Measurements from ENCODE around the gene TNFSF13. TPM values are rescaled to one million over a fixed set of nuclear protein-coding genes. Genes with fewer than 3 reads are reported as not detected.

Gene TNFSF13
- total and polyA plus RNA-seq, 2 of the 4 experiments (the other 2 are of a cell fraction): 1.3 TPM; not detected in 1

GRCh38 chr17:7587420-7588151 is 29.0 kb downstream of the TNFSF13 start:
- WGBS, 2 experiments (ENCODE audit: extremely low coverage in 2 of 2, insufficient read length in 1 of 2): 7% methylated on average over 4 of the region's 12 CpGs; no CpG with 5 or more reads in 1 of the 2 experiments
- peak overlapping the region; percentile 96 for H2AK9ac ChIP-seq (replicated peaks; ENCODE audit: low read depth, low read length, poor library complexity)
- peak overlapping the region; percentile 90 for H3K4ac ChIP-seq (ENCODE audit: low read depth, low read length)
- H2BK20ac ChIP-seq (ENCODE audit: low read depth, low read length): peak overlapping the region; percentile 9; the same call in 1 of the 2 replicates
- DNase-seq: peak; percentile 98
- POLR2A ChIA-PET (ENCODE audit: unreplicated experiment): interaction anchor here (1.4 kb wide), 1 partner anchor 11 kb away, joined by 4 read pairs; no protein-coding TSS in a partner anchor
- H4K20me1 ChIP-seq (ENCODE audit: insufficient read depth, low read length): peaks cover 15% of the 10 kb centered on the region
- BruUV-seq (replicated peaks): no TSS peak
- H3K9me1 ChIP-seq (ENCODE audit: insufficient read depth, low read length): peaks cover 18% of the 10 kb centered on the region
- H3K4me2 ChIP-seq (ENCODE audit: low read depth, low read length): peak overlapping the region; percentile 36
- peak overlapping the region; percentile 35; the same call in 1 of the 2 replicates for H4K5ac ChIP-seq (ENCODE audit: low read depth, low read length)
- H3K4me3 ChIP-seq (ENCODE audit: insufficient read depth, low read depth, low read length): no peak overlapping the region
- H3K27ac ChIP-seq (ENCODE audit: insufficient read depth, low read length): peak overlapping the region; percentile 82
- peaks cover 21 to 77% of the 10 kb centered on the region in 2 experiments for H3K79me1 ChIP-seq (ENCODE audit: low read depth in 1 of 2, low read length in 2 of 2)
- intact Hi-C loops (cut with micrococcal nuclease) (loop anchor here (1.0 to 2.0 kb wide), 2 partner anchors 101 to 307 kb away; partner anchors contain the start of genes SLC2A4 and WRAP53), dilution Hi-C loops (cut with HindIII; ENCODE audit: low sequenced_read_pairs, unreplicated experiment) (no loop called here), in situ Hi-C loops (cut with MboI; ENCODE audit: low sequenced_read_pairs) (no loop called here)
- H4K91ac ChIP-seq (ENCODE audit: insufficient read depth, low read depth, low read length): peak overlapping the region; percentile 71
- H3K14ac ChIP-seq (replicated peaks; ENCODE audit: low read depth, low read length): peak overlapping the region; percentile 78
- peak overlapping the region; percentile 13; the same call in 1 of the 2 replicates for H3K9ac ChIP-seq (ENCODE audit: low read depth, low read length)
- peak overlapping the region; percentile 76 for H2AK5ac ChIP-seq (ENCODE audit: low read depth, low read length)
- peak overlapping the region; percentile 90 for H2BK5ac ChIP-seq (ENCODE audit: low read depth, low read length, poor library complexity, severe bottlenecking)
- peak overlapping the region; percentile 20 to 87; a peak in 3 of 4 replicates for H4K8ac ChIP-seq (ENCODE audit: low read depth in 2 of 2, low read length in 2 of 2)
- TF ChIP-seq CEBPB (IDR thresholded peaks at IDR 0.05; ENCODE audit: low read depth, low read length): no peak
- TF ChIP-seq RCOR1 (IDR thresholded peaks at IDR 0.05; ENCODE audit: insufficient replicate concordance, low read length): peak; percentile 63
- peak; percentile 27; the same call in 1 of the 2 replicates for TF ChIP-seq CTCF (conservative IDR thresholded peaks at IDR 0.05; ENCODE audit: low read depth, low read length)
- no peak for TF ChIP-seq ELK1 (IDR thresholded peaks at IDR 0.05; ENCODE audit: borderline replicate concordance, low read depth, low read length)
- TF ChIP-seq RAD21 (IDR thresholded peaks at IDR 0.05; ENCODE audit: low read length): peak; percentile 35
- 0 out of 2 replicates have a peak, but pooled peaks have one; percentile 46 for TF ChIP-seq POLR2A (IDR thresholded peaks at IDR 0.05; ENCODE audit: low read depth, low read length)
- peak; percentile 63 for TF ChIP-seq MAZ (IDR thresholded peaks at IDR 0.05; ENCODE audit: borderline replicate concordance, low read depth, low read length)
- TF ChIP-seq FOS (IDR thresholded peaks at IDR 0.05; ENCODE audit: low read depth, low read length): peak; percentile 54; the same call in 1 of the 2 replicates
- ATAC-seq (ENCODE audit: low read depth): peak; percentile 52
- H2BK15ac ChIP-seq (ENCODE audit: low read depth, low read length): peak overlapping the region; percentile 64; the same call in 2 of the 3 replicates
- H2AFZ ChIP-seq (replicated peaks; ENCODE audit: low read length, poor library complexity): peak overlapping the region; percentile 73
- H3K4me1 ChIP-seq (ENCODE audit: control insufficient read depth, insufficient read depth, low read length): peaks cover 42% of the 10 kb centered on the region
- no peak overlapping the region for H3K18ac ChIP-seq (ENCODE audit: low read depth, low read length)
- peak overlapping the region; percentile 88 for H3K23ac ChIP-seq (ENCODE audit: low read depth, low read length)
- H3K9me3 ChIP-seq (ENCODE audit: control insufficient read depth, insufficient read depth, low read length): no peaks in the 10 kb centered on the region
- CTCF ChIA-PET: interaction anchor here (0.9 kb wide), 1 partner anchor 27 kb away, joined by 4 read pairs; no protein-coding TSS in a partner anchor
- H2BK120ac ChIP-seq (ENCODE audit: low read depth, low read length): peak overlapping the region; percentile 35; the same call in 1 of the 2 replicates
- peak overlapping the region; percentile 60 for H3K56ac ChIP-seq (ENCODE audit: extremely low read depth, insufficient read depth, low read length)
- no peaks in the 10 kb centered on the region for H3K27me3 ChIP-seq (ENCODE audit: control insufficient read depth, insufficient read depth, low read length)
- peaks cover 29% of the 10 kb centered on the region for H3K36me3 ChIP-seq (ENCODE audit: control insufficient read depth, insufficient read depth, low read length)

Data from IMR-90 (cell line).